ENCODE results near the gene CDH13.

Gene CDH13

GRCh38 chr16:83779886-83780285, 1153.1 kb downstream of the CDH13 start:
- TF ChIP-seq CTCF (IDR thresholded peaks at IDR 0.05; ENCODE audit: control insufficient read depth, extremely low read depth, insufficient read depth) = no peak
- peak; percentile 48 for DNase-seq (ENCODE audit: low read depth)
- H3K4me3 ChIP-seq (ENCODE audit: low read depth, low read length) = no peak overlapping the region

GRCh38 chr16:83785455-83785854, 1158.7 kb downstream of the CDH13 start:
- DNase-seq (ENCODE audit: low read depth) = no peak
- no peak for TF ChIP-seq CTCF (IDR thresholded peaks at IDR 0.05; ENCODE audit: control insufficient read depth, extremely low read depth, insufficient read depth)
- H3K4me3 ChIP-seq (ENCODE audit: low read depth, low read length) = no peak overlapping the region

GRCh38 chr16:83789642-83790401, 1163.1 kb downstream of the CDH13 start:
- no peak overlapping the region for H3K4me3 ChIP-seq (ENCODE audit: low read depth, low read length)
- TF ChIP-seq CTCF (IDR thresholded peaks at IDR 0.05; ENCODE audit: control insufficient read depth, extremely low read depth, insufficient read depth) = no peak

GRCh38 chr16:83791916-83792315, 1165.1 kb downstream of the CDH13 start:
- TF ChIP-seq CTCF (IDR thresholded peaks at IDR 0.05; ENCODE audit: control insufficient read depth, extremely low read depth, insufficient read depth) = no peak
- DNase-seq (ENCODE audit: low read depth) = no peak
- no peak overlapping the region for H3K4me3 ChIP-seq (ENCODE audit: low read depth, low read length)

More at GRCh38 chr16:83789642-83790401, 1163.1 kb downstream of the CDH13 start:
- no peak for DNase-seq (ENCODE audit: low read depth)

GRCh38 chr16:83792391-83792790, 1165.6 kb downstream of the CDH13 start:
- TF ChIP-seq CTCF (IDR thresholded peaks at IDR 0.05; ENCODE audit: control insufficient read depth, extremely low read depth, insufficient read depth) = no peak
- DNase-seq (ENCODE audit: low read depth) = no peak
- no peak overlapping the region for H3K4me3 ChIP-seq (ENCODE audit: low read depth, low read length)

- no peak for DNase-seq (ENCODE audit: low read depth)
- H3K4me3 ChIP-seq (ENCODE audit: low read depth, low read length) = no peak overlapping the region
- TF ChIP-seq CTCF (IDR thresholded peaks at IDR 0.05; ENCODE audit: control insufficient read depth, extremely low read depth, insufficient read depth) = no peak
Measured at GRCh38 chr16:83793179-83793578, 1166.4 kb downstream of the CDH13 start.

All from LNCaP clone FGC (cell line).